ENCODE data around the gene GSC. TPM values are rescaled to one million over a fixed set of nuclear protein-coding genes. Genes with fewer than 3 reads are reported as not detected.

Gene GSC
- total RNA-seq, 1 donor from 2014 or later = not detected

DNA sequence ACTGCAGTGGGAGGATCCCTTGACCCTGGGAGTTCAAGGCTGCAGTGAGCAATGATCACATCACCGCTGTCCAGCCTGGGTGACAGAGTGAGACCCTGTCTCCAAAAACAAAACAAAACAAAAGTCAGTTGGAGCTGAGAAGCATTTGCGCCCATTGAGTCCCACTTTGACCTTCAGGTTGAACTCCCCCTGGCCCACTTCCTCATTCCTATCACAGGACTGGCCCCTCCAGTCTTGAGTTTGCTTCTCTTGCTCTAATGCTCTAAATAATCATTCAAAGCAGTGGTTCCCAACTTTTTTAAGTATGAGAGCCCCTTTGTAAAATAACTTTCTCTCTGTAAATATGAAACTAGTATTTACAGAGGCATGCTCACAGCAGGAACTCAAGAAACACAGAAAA, 28.0 kb upstream of the GSC start:
- Mint-ChIP-seq H3K27me3 (peaks cover 11% of the 10 kb centered on the region), H3K27ac (no peak overlapping the region), H3K9me3 (no peaks in the 10 kb centered on the region), H3K4me3 (no peak overlapping the region), H3K4me1 (no peaks in the 10 kb centered on the region), H3K36me3 (ENCODE audit: low read depth) (no peaks in the 10 kb centered on the region)
- ATAC-seq (ENCODE audit: low read depth) = no peak
- TF ChIP-seq, protein P1, sequence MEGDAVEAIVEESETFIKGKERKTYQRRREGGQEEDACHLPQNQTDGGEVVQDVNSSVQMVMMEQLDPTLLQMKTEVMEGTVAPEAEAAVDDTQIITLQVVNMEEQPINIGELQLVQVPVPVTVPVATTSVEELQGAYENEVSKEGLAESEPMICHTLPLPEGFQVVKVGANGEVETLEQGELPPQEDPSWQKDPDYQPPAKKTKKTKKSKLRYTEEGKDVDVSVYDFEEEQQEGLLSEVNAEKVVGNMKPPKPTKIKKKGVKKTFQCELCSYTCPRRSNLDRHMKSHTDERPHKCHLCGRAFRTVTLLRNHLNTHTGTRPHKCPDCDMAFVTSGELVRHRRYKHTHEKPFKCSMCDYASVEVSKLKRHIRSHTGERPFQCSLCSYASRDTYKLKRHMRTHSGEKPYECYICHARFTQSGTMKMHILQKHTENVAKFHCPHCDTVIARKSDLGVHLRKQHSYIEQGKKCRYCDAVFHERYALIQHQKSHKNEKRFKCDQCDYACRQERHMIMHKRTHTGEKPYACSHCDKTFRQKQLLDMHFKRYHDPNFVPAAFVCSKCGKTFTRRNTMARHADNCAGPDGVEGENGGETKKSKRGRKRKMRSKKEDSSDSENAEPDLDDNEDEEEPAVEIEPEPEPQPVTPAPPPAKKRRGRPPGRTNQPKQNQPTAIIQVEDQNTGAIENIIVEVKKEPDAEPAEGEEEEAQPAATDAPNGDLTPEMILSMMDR (IDR thresholded peaks at IDR 0.05) = no peak
- DNase-seq = no peak
- intact Hi-C loops (cut with micrococcal nuclease) = no loop called here
- ChIA-PET CTCF (no interaction called here), POLR2A (no interaction called here)

DNA sequence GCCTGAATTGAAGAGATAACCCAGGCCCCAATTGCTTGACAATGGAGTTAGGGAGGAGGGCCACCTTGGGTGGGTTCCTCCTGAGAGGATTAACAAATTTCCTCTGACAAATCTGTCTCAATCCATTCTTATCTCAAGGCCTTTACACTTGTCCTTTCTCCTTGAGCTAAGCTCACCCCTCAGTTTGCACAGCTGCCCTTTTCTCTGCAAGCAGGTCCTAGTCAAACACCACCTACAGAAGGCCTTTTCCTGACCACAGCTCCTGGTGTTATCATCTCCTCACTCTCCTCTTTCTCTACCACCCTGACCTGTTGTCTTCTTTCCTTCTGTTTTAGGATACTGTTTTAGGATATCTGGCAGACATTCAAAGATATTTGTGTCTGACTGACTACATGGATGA, 26.4 kb upstream of the GSC start:
- Mint-ChIP-seq H3K9me3 (no peaks in the 10 kb centered on the region), H3K27ac (no peak overlapping the region), H3K4me3 (no peak overlapping the region), H3K36me3 (ENCODE audit: low read depth) (no peaks in the 10 kb centered on the region), H3K4me1 (no peaks in the 10 kb centered on the region), H3K27me3 (peaks cover 10% of the 10 kb centered on the region)
- intact Hi-C loops (cut with micrococcal nuclease) = no loop called here
- POLR2A ChIA-PET = no interaction called here
- ATAC-seq (ENCODE audit: low read depth) (no peak), DNase-seq (no peak)
- CTCF ChIA-PET = no interaction called here
- TF ChIP-seq, protein P1 (IDR thresholded peaks at IDR 0.05) = no peak

DNA sequence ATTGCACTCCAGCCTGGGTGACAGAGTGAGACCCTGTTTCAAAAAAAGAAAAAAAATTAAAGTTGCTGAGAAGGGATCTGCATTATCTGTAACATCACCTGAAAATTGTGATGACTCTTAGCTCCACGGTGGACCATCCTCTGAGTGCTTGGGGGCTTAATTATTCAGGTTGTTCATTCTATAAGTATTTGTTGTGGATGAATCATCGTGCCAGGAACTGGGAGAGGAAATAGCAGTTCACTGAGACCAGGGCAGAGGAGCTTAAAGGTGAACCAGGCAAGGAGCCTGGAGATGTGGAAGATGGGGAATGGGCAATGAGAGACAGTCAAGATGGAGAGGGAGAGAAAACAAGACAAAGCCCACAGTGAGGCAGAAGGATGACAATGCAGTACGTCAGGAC, 25.5 kb upstream of the GSC start:
- ChIA-PET CTCF (no interaction called here), POLR2A (no interaction called here)
- no peak overlapping the region for H3K4me3 Mint-ChIP-seq
- H3K4me1 Mint-ChIP-seq = no peaks in the 10 kb centered on the region
- ATAC-seq (ENCODE audit: low read depth) = no peak
- H3K36me3 Mint-ChIP-seq (ENCODE audit: low read depth) = no peaks in the 10 kb centered on the region
- TF ChIP-seq, protein P1 (IDR thresholded peaks at IDR 0.05) = no peak
- intact Hi-C loops (cut with micrococcal nuclease) = no loop called here
- H3K27me3 Mint-ChIP-seq = peaks cover 5% of the 10 kb centered on the region
- DNase-seq = no peak
- H3K9me3 Mint-ChIP-seq = peaks cover 3% of the 10 kb centered on the region
- no peak overlapping the region for H3K27ac Mint-ChIP-seq

GRCh38 chr14:94793901-94794300, 24.0 kb upstream of the GSC start:
- Mint-ChIP-seq H3K27ac (no peak overlapping the region), H3K9me3 (peaks cover 3% of the 10 kb centered on the region), H3K27me3 (peaks cover 5% of the 10 kb centered on the region), H3K36me3 (ENCODE audit: low read depth) (no peaks in the 10 kb centered on the region), H3K4me1 (no peaks in the 10 kb centered on the region), H3K4me3 (no peak overlapping the region)
- DNase-seq (no peak), ATAC-seq (ENCODE audit: low read depth) (no peak)
- TF ChIP-seq, protein P1 (IDR thresholded peaks at IDR 0.05) = no peak
- POLR2A ChIA-PET = no interaction called here
- CTCF ChIA-PET = no interaction called here
- intact Hi-C loops (cut with micrococcal nuclease) = no loop called here

DNA sequence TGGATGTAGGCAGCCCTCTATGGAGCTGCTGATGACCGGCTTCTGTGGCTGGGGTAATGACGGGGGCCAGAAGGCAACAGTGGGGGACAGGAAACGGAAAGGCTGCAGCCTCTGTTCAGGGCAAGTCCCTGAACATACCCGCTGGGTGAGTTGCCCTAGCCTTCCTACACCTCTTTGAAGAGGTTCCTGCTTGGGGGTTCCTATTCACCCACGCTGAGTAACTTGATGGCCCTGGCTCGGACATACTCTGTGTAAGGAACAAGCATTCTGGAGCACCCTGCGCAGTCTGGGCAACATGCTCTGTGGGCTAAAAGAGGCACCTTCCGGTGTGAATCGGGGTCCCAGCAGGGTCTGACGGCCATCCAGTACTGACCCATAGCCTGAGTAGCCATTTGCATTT, 17.7 kb upstream of the GSC start:
- POLR2A ChIA-PET = no interaction called here
- H3K4me3 Mint-ChIP-seq = no peak overlapping the region

More for the DNA sequence above, 17.7 kb upstream of the GSC start:
- intact Hi-C loops (cut with micrococcal nuclease) = no loop called here
- DNase-seq (no peak), ATAC-seq (ENCODE audit: low read depth) (no peak)
- Mint-ChIP-seq H3K36me3 (ENCODE audit: low read depth) (no peaks in the 10 kb centered on the region), H3K27ac (no peak overlapping the region), H3K27me3 (peaks cover 2% of the 10 kb centered on the region), H3K4me1 (no peaks in the 10 kb centered on the region), H3K9me3 (peaks cover 3% of the 10 kb centered on the region)
- TF ChIP-seq, protein P1 (IDR thresholded peaks at IDR 0.05) = no peak
- CTCF ChIA-PET = no interaction called here

All from activated B cell treated with CpG ODN at 0.5 μM for 24 hours (primary cell).